Measurements from ENCODE around the gene SAMD9. TPM values are rescaled to one million over a fixed set of nuclear protein-coding genes. Genes with fewer than 3 reads are reported as not detected.
"Not testable (repeated sequence)": the region's sequence is repeated elsewhere in the genome, so short reads cannot be mapped to it uniquely, and the experiment has no call there.

Gene SAMD9
- polyA plus RNA-seq, 1 experiment: 9.0 TPM

- DNase-seq (ENCODE audit: low read depth, low spot score): no peak
- ChIA-PET POLR2A (no interaction called here), CTCF (no interaction called here)
- no peak overlapping the region for H3K27ac ChIP-seq (ENCODE audit: low read depth, low read length)
- no peak overlapping the region for H3K4me3 ChIP-seq (ENCODE audit: low read depth, low read length)
- H3K9me3 ChIP-seq (ENCODE audit: control insufficient read depth, insufficient read depth, low read length): peaks cover 11% of the 10 kb centered on the region
- no peak for TF ChIP-seq CTCF (IDR thresholded peaks at IDR 0.05; ENCODE audit: low read depth, low read length)
- no peaks in the 10 kb centered on the region for H3K27me3 ChIP-seq (ENCODE audit: control insufficient read depth, insufficient read depth, low read length)
Measured at GRCh38 chr7:93108003-93108402, 9.8 kb downstream of the SAMD9 start.

GRCh38 chr7:93097388-93097787 is 20.4 kb downstream of the SAMD9 start:
- DNase-seq (ENCODE audit: low read depth, low spot score): no peak
- POLR2A ChIA-PET: no interaction called here
- no peak for TF ChIP-seq CTCF (IDR thresholded peaks at IDR 0.05; ENCODE audit: low read depth, low read length)
- H3K4me3 ChIP-seq (ENCODE audit: low read depth, low read length): no peak overlapping the region
- CTCF ChIA-PET: no interaction called here
- H3K27ac ChIP-seq (ENCODE audit: low read depth, low read length): no peak overlapping the region
- no peaks in the 10 kb centered on the region for H3K9me3 ChIP-seq (ENCODE audit: control insufficient read depth, insufficient read depth, low read length)
- peaks cover 4% of the 10 kb centered on the region for H3K27me3 ChIP-seq (ENCODE audit: control insufficient read depth, insufficient read depth, low read length)

GRCh38 chr7:93092757-93093370 is 24.9 kb downstream of the SAMD9 start:
- Histone ChIP-seq H3K9me3 (ENCODE audit: control insufficient read depth, insufficient read depth, low read length) (no peaks in the 10 kb centered on the region), H3K4me3 (ENCODE audit: low read depth, low read length) (no peak overlapping the region), H3K27me3 (ENCODE audit: control insufficient read depth, insufficient read depth, low read length) (peaks cover 4% of the 10 kb centered on the region), H3K27ac (ENCODE audit: low read depth, low read length) (no peak overlapping the region)
- CTCF ChIA-PET: interaction anchor here (0.7 to 6.7 kb wide), 4 partner anchors 8 to 154 kb away, joined by 3 to 89 read pairs (median 4); partner anchors contain the start of gene HEPACAM2
- DNase-seq (ENCODE audit: low read depth, low spot score): peak; percentile 34
- POLR2A ChIA-PET: no interaction called here
- peak; percentile 71 for TF ChIP-seq CTCF (IDR thresholded peaks at IDR 0.05; ENCODE audit: low read depth, low read length)

- H3K27ac ChIP-seq (ENCODE audit: low read depth, low read length); H3K4me3 ChIP-seq (ENCODE audit: low read depth, low read length); CTCF ChIA-PET; POLR2A ChIA-PET; DNase-seq (ENCODE audit: low read depth, low spot score); H3K27me3 ChIP-seq (ENCODE audit: control insufficient read depth, insufficient read depth, low read length); H3K9me3 ChIP-seq (ENCODE audit: control insufficient read depth, insufficient read depth, low read length): not testable (repeated sequence)
Measured at GRCh38 chr7:93073357-93073756, 44.4 kb downstream of the SAMD9 start.

GRCh38 chr7:93062599-93062998 is 55.2 kb downstream of the SAMD9 start:
- ChIA-PET POLR2A (no interaction called here), CTCF (no interaction called here)
- Histone ChIP-seq H3K9me3 (ENCODE audit: control insufficient read depth, insufficient read depth, low read length) (no peaks in the 10 kb centered on the region), H3K27me3 (ENCODE audit: control insufficient read depth, insufficient read depth, low read length) (peaks cover 5% of the 10 kb centered on the region), H3K4me3 (ENCODE audit: low read depth, low read length) (no peak overlapping the region), H3K27ac (ENCODE audit: low read depth, low read length) (no peak overlapping the region)
- TF ChIP-seq CTCF (IDR thresholded peaks at IDR 0.05; ENCODE audit: low read depth, low read length): no peak
- DNase-seq (ENCODE audit: low read depth, low spot score): no peak

Measured in AG04450 (cell line).